HG03045 (cell line): ENCODE measurements around the gene KIF18B.
A peak's percentile ranks its signal among the peaks of the same experiment; 100 is the strongest.

Experiments used
- ATAC-seq: cut with Tn5 transposase; IDR thresholded peaks from one replicate; pipeline ENCODE4 v1.9.1; 2021; ENCODE audit warnings: mild to moderate bottlenecking, moderate library complexity; ENCODE audit not compliant: unreplicated experiment

The KIF18B gene

GRCh38 chr17:44947461-44948314 is at the start of gene KIF18B:
Gene KIF18B (minus strand): TSS chr17:44947773. CDS start chr17:44936344, 11,429 bp downstream.
- ATAC-seq: peak; percentile 86

- ATAC-seq: no peak
Observed at GRCh38 chr17:44996304-44996703, 48.7 kb upstream of the KIF18B start.

- ATAC-seq: no peak
Observed at GRCh38 chr17:44995436-44996001, 47.9 kb upstream of the KIF18B start.

- no peak for ATAC-seq
Observed at GRCh38 chr17:44992242-44992939, 44.8 kb upstream of the KIF18B start.

- ATAC-seq: no peak
Observed at GRCh38 chr17:44990994-44991393, 43.4 kb upstream of the KIF18B start.

GRCh38 chr17:44989552-44990138 is 42.1 kb upstream of the KIF18B start:
- ATAC-seq: no peak

- ATAC-seq: no peak
Observed at GRCh38 chr17:44988044-44988942, 40.7 kb upstream of the KIF18B start.

GRCh38 chr17:44983563-44983962 is 36.0 kb upstream of the KIF18B start:
- no peak for ATAC-seq

- no peak for ATAC-seq
Observed at GRCh38 chr17:44982113-44982702, 34.6 kb upstream of the KIF18B start.

- ATAC-seq: no peak
Observed at GRCh38 chr17:44981221-44981968, 33.8 kb upstream of the KIF18B start.

GRCh38 chr17:44979426-44979995 is 31.9 kb upstream of the KIF18B start:
- no peak for ATAC-seq

GRCh38 chr17:44978807-44979206 is 31.2 kb upstream of the KIF18B start:
- no peak for ATAC-seq

GRCh38 chr17:44977814-44978550 is 30.4 kb upstream of the KIF18B start:
- no peak for ATAC-seq

- ATAC-seq: no peak
Observed at GRCh38 chr17:44977065-44977464, 29.5 kb upstream of the KIF18B start.

- no peak for ATAC-seq
Observed at GRCh38 chr17:44976206-44976605, 28.6 kb upstream of the KIF18B start.

GRCh38 chr17:44972953-44973352 is 25.4 kb upstream of the KIF18B start:
- no peak for ATAC-seq

GRCh38 chr17:44971776-44972483 is 24.4 kb upstream of the KIF18B start:
- no peak for ATAC-seq
